Muscle of leg (tissue), 16 donors: ENCODE data around the gene CLRN1. TPM values are rescaled to one million over a fixed set of nuclear protein-coding genes. Genes with fewer than 3 reads are reported as not detected.

Experiments
- DNase-seq: peaks from one replicate; pipeline ENCODE4 v3.0.0; 2013
- H3K27ac ChIP-seq: one replicate; pipeline ENCODE4 v1.5.1; 2013; ENCODE audit warnings: mild to moderate bottlenecking, low read length, control low read depth
- H3K27me3 ChIP-seq: one replicate; pipeline ENCODE4 v1.6.1; 2013; ENCODE audit warnings: low read length; ENCODE audit not compliant: control insufficient read depth, insufficient read depth
- H3K36me3 ChIP-seq: one replicate; pipeline ENCODE4 v1.6.1; 2013; ENCODE audit warnings: low read length; ENCODE audit not compliant: control insufficient read depth, insufficient read depth
- H3K4me1 ChIP-seq: one replicate; pipeline ENCODE4 v1.6.1; 2013; ENCODE audit warnings: low read length; ENCODE audit not compliant: control insufficient read depth, insufficient read depth
- H3K4me3 ChIP-seq: one replicate; pipeline ENCODE4 v1.5.1; 2013; ENCODE audit warnings: low read length, control low read depth
- H3K9me3 ChIP-seq: replicated peaks from 2 replicates; pipeline ENCODE4 v1.6.1; 2013; ENCODE audit warnings: low read depth, low read length; ENCODE audit not compliant: control insufficient read depth
- WGBS: methylation state at CpG from one replicate; pipeline ENCODE4 v1.1.5; 2013; ENCODE audit warnings: missing lambda C conversion rate; ENCODE audit not compliant: insufficient coverage; 5-methylcytosine and 5-hydroxymethylcytosine counted together
- long read RNA-seq, 11 donors: transcript quantifications; one replicate each; lab custom pipeline, GENCODE V29; 2026
- polyA plus RNA-seq, 8 donors: library from polyadenylated mRNA; unstranded; fragments of 120-200 nt; gene quantifications; one replicate each; pipeline versions ENCODE4 v1.2.1 to v1.2.3, GENCODE V29; 2013; ENCODE audit warnings: inconsistent platforms in 1 of 8, low replicate concordance in 1 of 8; ENCODE audit not compliant: insufficient read length in 8 of 8, insufficient read depth in 1 of 8
- total RNA-seq: library from RNA; stranded (reverse); fragments of 120-200 nt; gene quantifications from one replicate; pipeline ENCODE4 v1.2.4, GENCODE V29; 2013

Gene CLRN1
- total RNA-seq (0.18 TPM), polyA plus RNA-seq (under 1 TPM; 0.23 to 0.98 (median 0.42) TPM)
- long read RNA-seq, donor 1 = 0 reads
- long read RNA-seq, donor 2 = 0 reads
- long read RNA-seq, donor 3 = 0 reads
- long read RNA-seq, donor 4 = 0 reads
- long read RNA-seq, donor 5 = 0 reads
- long read RNA-seq, donor 6 = 0 reads
- long read RNA-seq, donor 7 = 0 reads
- long read RNA-seq, donor 8 = 0 reads
- long read RNA-seq, donor 9 = 0 reads
- long read RNA-seq, donor 10 = 0 reads
- long read RNA-seq, donor 11 = 0 reads

- H3K27ac ChIP-seq = no peak within 1 kb of the TSS
- H3K4me1 ChIP-seq = no peaks in the 10 kb centered on the region
- WGBS = 61% methylated on average over 17 of the region's 18 CpGs
- no peaks in the 10 kb centered on the region for H3K27me3 ChIP-seq
- no peak within 1 kb of the TSS for H3K4me3 ChIP-seq
- no peaks in the 10 kb centered on the region for H3K36me3 ChIP-seq
- no peaks in the 10 kb centered on the region for H3K9me3 ChIP-seq
- no peak for DNase-seq
These were observed at the start of gene CLRN1 for GRCh38 chr3:150972366-150973071. TSS of gene CLRN1 (minus strand) at chr3:150972727. CDS start at chr3:150972708, 19 bp downstream.

GRCh38 chr3:151016478-151016795 is 43.9 kb upstream of the CLRN1 start:
- Histone ChIP-seq H3K9me3 (no peaks in the 10 kb centered on the region), H3K36me3 (no peaks in the 10 kb centered on the region), H3K27ac (no peak overlapping the region), H3K4me1 (peaks cover under 1% of the 10 kb centered on the region), H3K4me3 (no peak overlapping the region), H3K27me3 (no peaks in the 10 kb centered on the region)
- DNase-seq = no peak
- WGBS = 50% methylated on average over 1 of the region's 2 CpGs

- Histone ChIP-seq H3K4me1 (peaks cover 3% of the 10 kb centered on the region), H3K36me3 (no peaks in the 10 kb centered on the region), H3K9me3 (no peaks in the 10 kb centered on the region), H3K4me3 (no peak overlapping the region), H3K27me3 (no peaks in the 10 kb centered on the region), H3K27ac (no peak overlapping the region)
- DNase-seq = peak; percentile 16
- WGBS = no CpG with 5 or more reads among the region's 3 CpGs
These were observed 43.4 kb upstream of the CLRN1 start for GRCh38 chr3:151015767-151016477.

GRCh38 chr3:151015181-151015580 is 42.7 kb upstream of the CLRN1 start:
- Histone ChIP-seq H3K4me1 (peaks cover 3% of the 10 kb centered on the region), H3K4me3 (no peak overlapping the region), H3K36me3 (no peaks in the 10 kb centered on the region), H3K27ac (no peak overlapping the region), H3K9me3 (no peaks in the 10 kb centered on the region), H3K27me3 (no peaks in the 10 kb centered on the region)
- no peak for DNase-seq
- WGBS = 76% methylated on average over 4 of the region's 5 CpGs

GRCh38 chr3:151014501-151015018 is 42.0 kb upstream of the CLRN1 start:
- no peaks in the 10 kb centered on the region for H3K27me3 ChIP-seq
- no peak for DNase-seq
- H3K27ac ChIP-seq = no peak overlapping the region
- no peaks in the 10 kb centered on the region for H3K36me3 ChIP-seq
- 82% methylated on average over 2 of the region's 4 CpGs for WGBS
- peaks cover 3% of the 10 kb centered on the region for H3K4me1 ChIP-seq
- H3K9me3 ChIP-seq = no peaks in the 10 kb centered on the region
- no peak overlapping the region for H3K4me3 ChIP-seq

GRCh38 chr3:151012753-151013152 is 40.2 kb upstream of the CLRN1 start:
- peaks cover 3% of the 10 kb centered on the region for H3K4me1 ChIP-seq
- H3K27me3 ChIP-seq = no peaks in the 10 kb centered on the region
- no peak for DNase-seq
- no peak overlapping the region for H3K4me3 ChIP-seq
- no peak overlapping the region for H3K27ac ChIP-seq
- no peaks in the 10 kb centered on the region for H3K36me3 ChIP-seq
- WGBS = no CpG with 5 or more reads among the region's 3 CpGs
- no peaks in the 10 kb centered on the region for H3K9me3 ChIP-seq

GRCh38 chr3:151011427-151011826 is 38.9 kb upstream of the CLRN1 start:
- Histone ChIP-seq H3K4me1 (peaks cover 3% of the 10 kb centered on the region), H3K4me3 (no peak overlapping the region), H3K9me3 (no peaks in the 10 kb centered on the region), H3K36me3 (no peaks in the 10 kb centered on the region), H3K27ac (no peak overlapping the region), H3K27me3 (no peaks in the 10 kb centered on the region)
- 13% methylated on average over 2 of the region's 4 CpGs for WGBS
- DNase-seq = peak; percentile 19

GRCh38 chr3:151009981-151010380 is 37.5 kb upstream of the CLRN1 start:
- Histone ChIP-seq H3K27ac (no peak overlapping the region), H3K4me3 (no peak overlapping the region), H3K27me3 (no peaks in the 10 kb centered on the region), H3K36me3 (no peaks in the 10 kb centered on the region), H3K9me3 (no peaks in the 10 kb centered on the region), H3K4me1 (peaks cover 3% of the 10 kb centered on the region)
- no peak for DNase-seq
- 94% methylated on average over 2 of the region's 4 CpGs for WGBS

- Histone ChIP-seq H3K27ac (no peak overlapping the region), H3K9me3 (no peaks in the 10 kb centered on the region), H3K36me3 (no peaks in the 10 kb centered on the region), H3K4me1 (peaks cover 3% of the 10 kb centered on the region), H3K4me3 (no peak overlapping the region), H3K27me3 (no peaks in the 10 kb centered on the region)
- WGBS = 100% methylated on average over 1 of the region's 5 CpGs
- DNase-seq = no peak
These were observed 36.9 kb upstream of the CLRN1 start for GRCh38 chr3:151009430-151009829.

- peak; percentile 81 for DNase-seq
- no peaks in the 10 kb centered on the region for H3K9me3 ChIP-seq
- H3K27ac ChIP-seq = no peak overlapping the region
- H3K4me1 ChIP-seq = peaks cover 3% of the 10 kb centered on the region
- no peaks in the 10 kb centered on the region for H3K27me3 ChIP-seq
- H3K36me3 ChIP-seq = no peaks in the 10 kb centered on the region
- no peak overlapping the region for H3K4me3 ChIP-seq
- WGBS = 17% methylated on average over 2 of the region's 2 CpGs
These were observed 36.2 kb upstream of the CLRN1 start for GRCh38 chr3:151008699-151009098.
